ENCODE results near the gene CTR9. TPM values are rescaled to one million over a fixed set of nuclear protein-coding genes. Genes with fewer than 3 reads are reported as not detected.

Gene CTR9
- total RNA-seq, 2 experiments from 2014 or later, result 28.7 to 29.7 TPM

DNA sequence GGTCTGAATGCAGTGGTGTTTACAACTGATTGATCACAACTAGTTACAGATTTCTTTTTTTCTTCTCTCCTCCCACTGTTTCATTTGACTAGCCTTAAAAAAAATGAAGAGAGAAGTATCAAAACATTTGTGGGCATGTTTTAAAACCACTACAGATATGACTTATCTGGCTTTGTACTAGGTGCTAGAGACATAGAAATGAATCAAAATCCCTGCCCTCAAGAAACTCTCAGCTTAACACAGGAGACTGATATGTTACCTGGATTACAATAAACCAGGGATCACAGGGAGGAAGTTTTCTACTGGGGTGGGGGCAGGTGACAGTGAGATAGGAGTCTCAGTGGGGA, 25.2 kb upstream of the CTR9 start:
- intact Hi-C loops (cut with micrococcal nuclease), result no loop called here
- CTCF ChIA-PET, result no interaction called here
- H3K27me3 Mint-ChIP-seq (ENCODE audit: low read depth), result no peaks in the 10 kb centered on the region
- peaks cover 4% of the 10 kb centered on the region for H3K9me3 Mint-ChIP-seq
- no peaks in the 10 kb centered on the region for H3K36me3 Mint-ChIP-seq (ENCODE audit: low read depth)
- no peak overlapping the region for H3K27ac Mint-ChIP-seq
- peaks cover 22% of the 10 kb centered on the region for H3K4me1 Mint-ChIP-seq (ENCODE audit: low read depth)
- H3K4me3 Mint-ChIP-seq, result no peak overlapping the region
- no peak for DNase-seq

DNA sequence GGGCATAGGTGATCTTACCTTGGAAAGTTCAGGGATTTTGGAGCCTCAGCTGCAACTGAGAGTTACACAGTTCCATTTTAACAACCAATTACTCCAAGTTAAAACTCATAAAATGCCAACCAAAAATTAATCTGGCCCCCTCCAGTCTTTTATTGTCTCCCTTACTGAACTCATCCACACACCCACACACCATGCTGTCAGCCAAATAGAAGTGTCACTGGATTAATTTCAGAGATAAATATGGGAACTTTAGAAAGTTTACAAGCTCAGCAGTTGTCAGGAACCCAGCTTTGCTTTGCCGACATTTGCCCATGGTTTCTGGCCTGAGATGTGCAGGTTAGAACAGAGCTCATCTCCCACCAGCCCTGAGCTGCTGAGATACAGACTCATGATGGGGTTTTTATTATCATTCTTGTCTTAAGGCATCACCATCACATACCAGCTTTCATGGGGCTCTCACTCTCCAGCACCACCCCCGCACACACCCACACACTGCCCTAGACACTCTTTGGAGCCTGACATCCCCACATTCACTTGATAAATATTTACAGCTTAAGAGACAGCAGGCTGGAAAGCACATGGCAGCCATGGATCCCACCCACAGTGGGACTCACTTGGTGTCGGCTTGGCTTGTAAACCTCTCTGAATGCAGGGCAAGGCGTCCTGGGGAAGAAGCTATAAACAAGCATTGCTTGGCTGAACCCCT, 23.7 kb upstream of the CTR9 start:
- DNase-seq, result no peak

DNA sequence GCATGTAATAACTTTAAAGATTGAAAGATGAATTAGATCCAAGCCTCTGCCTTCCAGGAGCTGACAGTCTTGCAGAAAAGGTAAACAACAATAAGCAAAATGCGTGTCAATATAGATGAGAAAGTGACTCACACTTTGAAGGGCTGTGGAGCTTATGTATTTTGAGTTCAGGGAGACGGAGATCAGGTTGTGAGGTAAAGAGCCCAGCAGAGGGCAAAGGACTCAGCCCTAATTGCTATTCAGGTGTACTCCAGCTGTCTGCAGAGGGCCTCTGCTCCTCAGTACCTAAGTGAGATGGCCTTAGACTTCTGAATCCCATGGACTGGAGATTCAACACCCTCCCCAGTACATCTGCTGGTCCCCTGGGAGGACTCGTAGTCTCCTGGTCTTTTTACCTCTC, 22.9 kb upstream of the CTR9 start:
- no peak overlapping the region for H3K4me3 Mint-ChIP-seq
- peaks cover 6% of the 10 kb centered on the region for H3K27me3 Mint-ChIP-seq (ENCODE audit: low read depth)
- H3K36me3 Mint-ChIP-seq (ENCODE audit: low read depth), result no peaks in the 10 kb centered on the region
- DNase-seq, result no peak
- CTCF ChIA-PET, result interaction anchor here (0.9 to 2.1 kb wide), 3 partner anchors 8 to 104 kb away, joined by 4 to 8 read pairs (median 5); no protein-coding TSS in a partner anchor
- no peak overlapping the region for H3K27ac Mint-ChIP-seq
- peaks cover 22% of the 10 kb centered on the region for H3K4me1 Mint-ChIP-seq (ENCODE audit: low read depth)
- H3K9me3 Mint-ChIP-seq, result peaks cover 4% of the 10 kb centered on the region
- intact Hi-C loops (cut with micrococcal nuclease), result no loop called here

More for the DNA sequence above, 23.7 kb upstream of the CTR9 start:
- intact Hi-C loops (cut with micrococcal nuclease), result no loop called here
- Mint-ChIP-seq H3K4me3 (no peak overlapping the region), H3K9me3 (peaks cover 4% of the 10 kb centered on the region), H3K27me3 (ENCODE audit: low read depth) (peaks cover 6% of the 10 kb centered on the region), H3K27ac (no peak overlapping the region), H3K36me3 (ENCODE audit: low read depth) (no peaks in the 10 kb centered on the region), H3K4me1 (ENCODE audit: low read depth) (peaks cover 22% of the 10 kb centered on the region)
- CTCF ChIA-PET, result interaction anchor here (0.8 to 2.1 kb wide), 4 partner anchors 9 to 281 kb away, joined by 3 to 8 read pairs (median 4); no protein-coding TSS in a partner anchor

DNA sequence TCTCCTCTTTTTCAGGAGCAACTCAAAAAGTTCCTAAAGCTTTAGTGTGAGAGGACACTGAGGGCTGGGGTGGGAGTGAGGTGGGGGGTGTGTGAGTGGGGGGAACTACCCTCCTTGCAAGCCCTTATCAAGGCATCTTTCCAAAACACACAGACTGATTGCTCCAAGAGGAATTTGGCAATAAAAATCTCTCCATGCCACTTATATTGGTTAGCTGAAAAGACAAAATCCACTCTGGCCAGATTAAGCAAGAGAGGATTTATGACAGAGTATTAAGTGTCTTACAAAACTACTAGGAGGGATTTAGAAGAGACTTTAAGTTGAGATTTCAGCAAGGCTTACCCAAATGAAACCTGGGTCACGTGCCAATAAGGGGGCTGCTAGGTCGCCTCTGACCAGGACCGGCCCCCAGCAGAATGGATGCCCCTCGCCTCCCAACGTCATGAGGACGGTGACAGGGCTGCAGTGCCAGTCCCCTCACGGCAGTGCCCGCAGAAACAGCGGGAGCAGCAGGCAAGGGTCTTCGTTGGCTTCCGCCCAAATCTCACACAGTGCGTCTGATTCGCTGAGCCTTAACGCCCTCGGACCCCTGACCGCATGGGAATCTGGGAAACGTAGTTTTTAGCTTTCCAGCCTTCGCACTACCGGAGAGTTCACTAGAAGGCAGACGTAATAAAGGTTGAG, 22.1 kb upstream of the CTR9 start:
- Mint-ChIP-seq H3K9me3 (peaks cover 4% of the 10 kb centered on the region), H3K27me3 (ENCODE audit: low read depth) (peaks cover 6% of the 10 kb centered on the region), H3K4me1 (ENCODE audit: low read depth) (peaks cover 22% of the 10 kb centered on the region), H3K36me3 (ENCODE audit: low read depth) (no peaks in the 10 kb centered on the region), H3K27ac (no peak overlapping the region), H3K4me3 (no peak overlapping the region)
- CTCF ChIA-PET, result interaction anchor here (0.5 to 1.4 kb wide), 2 partner anchors 105 to 1014 kb away, joined by 3 to 5 read pairs; no protein-coding TSS in a partner anchor
- intact Hi-C loops (cut with micrococcal nuclease), result no loop called here
- no peak for DNase-seq

GRCh38 chr11:10730151-10730550, 20.9 kb upstream of the CTR9 start:
- H3K9me3 Mint-ChIP-seq, result peaks cover 4% of the 10 kb centered on the region
- intact Hi-C loops (cut with micrococcal nuclease), result no loop called here
- H3K4me3 Mint-ChIP-seq, result no peak overlapping the region
- no peak overlapping the region for H3K27ac Mint-ChIP-seq
- CTCF ChIA-PET, result interaction anchor here (0.9 to 1.5 kb wide), 2 partner anchors 324 to 328 kb away, joined by 3 to 5 read pairs; no protein-coding TSS in a partner anchor
- H3K4me1 Mint-ChIP-seq (ENCODE audit: low read depth), result peaks cover 16% of the 10 kb centered on the region
- no peaks in the 10 kb centered on the region for H3K36me3 Mint-ChIP-seq (ENCODE audit: low read depth)
- peaks cover 6% of the 10 kb centered on the region for H3K27me3 Mint-ChIP-seq (ENCODE audit: low read depth)
- no peak for DNase-seq

DNA sequence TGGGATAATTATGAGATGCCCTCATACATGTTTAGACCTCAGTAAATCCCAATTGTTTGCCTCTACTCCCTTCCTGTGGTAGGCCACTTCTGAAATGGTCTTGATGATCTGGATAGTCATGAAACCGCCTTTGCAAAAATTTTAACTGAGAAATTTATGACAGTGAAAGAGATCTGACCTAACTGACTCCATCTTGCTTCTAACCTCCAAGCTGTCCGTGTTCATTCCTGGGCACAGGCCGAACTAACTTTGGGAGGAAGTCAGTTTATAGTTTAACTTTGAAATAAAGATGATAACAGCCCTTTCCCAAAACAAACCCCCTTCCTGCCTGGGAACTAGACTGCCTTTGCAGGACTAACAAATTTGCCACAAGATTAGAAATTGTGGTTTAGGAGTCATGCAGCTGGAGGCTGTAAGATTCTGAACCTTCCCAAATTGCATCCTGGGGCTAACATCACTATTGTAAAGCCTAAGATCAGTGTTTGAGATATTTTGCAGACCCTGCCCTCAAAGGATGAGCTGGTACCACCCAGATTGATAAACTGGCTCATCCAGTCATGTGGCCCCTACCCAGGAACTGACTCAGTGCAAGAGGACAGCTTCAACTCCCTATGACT, 19.9 kb upstream of the CTR9 start:
- no peak overlapping the region for H3K4me3 Mint-ChIP-seq
- H3K27me3 Mint-ChIP-seq (ENCODE audit: low read depth), result peaks cover 6% of the 10 kb centered on the region
- no peaks in the 10 kb centered on the region for H3K36me3 Mint-ChIP-seq (ENCODE audit: low read depth)
- DNase-seq, result no peak
- no peaks in the 10 kb centered on the region for H3K9me3 Mint-ChIP-seq
- CTCF ChIA-PET, result interaction anchor here (1.5 to 2.4 kb wide), 2 partner anchors 190 to 325 kb away, joined by 5 to 9 read pairs; partner anchors contain the start of gene RNF141
- intact Hi-C loops (cut with micrococcal nuclease), result no loop called here
- H3K27ac Mint-ChIP-seq, result no peak overlapping the region
- peaks cover 10% of the 10 kb centered on the region for H3K4me1 Mint-ChIP-seq (ENCODE audit: low read depth)

DNA sequence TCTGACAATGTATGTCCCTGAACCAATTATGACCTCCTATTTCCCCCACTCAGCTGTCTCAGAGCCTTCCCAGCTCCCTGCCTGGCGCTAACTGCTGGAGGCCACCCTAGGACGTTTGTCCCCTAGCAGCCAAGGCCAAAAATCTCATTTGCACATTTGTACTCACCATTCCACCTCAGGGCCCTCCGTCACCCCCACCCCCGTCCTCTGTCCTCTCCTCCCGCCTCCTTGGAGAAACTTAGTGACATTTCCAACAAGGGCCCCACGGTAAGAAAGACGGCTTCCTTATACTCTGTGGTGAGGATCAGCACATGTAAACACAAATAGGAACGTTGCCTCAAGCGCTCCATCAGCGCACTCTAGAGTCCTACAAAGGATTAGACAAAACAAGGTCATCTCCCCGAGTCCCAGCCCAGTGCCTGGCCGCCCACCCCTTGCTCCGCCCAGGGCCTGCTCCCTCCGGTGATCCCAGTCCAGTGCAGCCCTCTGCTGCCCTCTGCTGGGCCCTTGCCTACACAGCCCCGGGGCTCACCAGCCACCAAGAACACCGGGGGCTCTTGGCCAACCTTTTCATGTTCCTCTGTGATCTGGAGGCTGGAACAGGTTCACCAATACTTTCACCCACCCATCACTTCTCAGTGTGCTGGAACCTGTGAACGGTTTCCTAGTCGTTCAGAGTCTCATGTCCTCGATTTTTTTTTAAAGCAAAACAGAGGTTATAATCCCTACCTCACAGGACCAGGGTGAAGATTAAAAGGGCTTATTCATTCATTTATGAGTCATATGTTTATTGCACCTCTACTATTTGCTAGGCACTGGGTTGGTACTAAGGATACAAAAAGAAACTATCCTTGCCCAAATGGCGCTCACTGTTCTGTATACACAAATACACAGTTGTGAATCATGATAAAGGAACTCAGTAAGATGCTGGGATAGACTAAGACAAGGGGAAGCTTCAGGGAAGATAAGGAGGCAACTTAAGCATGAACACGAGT, 15.3 kb upstream of the CTR9 start:
- intact Hi-C loops (cut with micrococcal nuclease), result loop anchor here (1.0 to 5.0 kb wide), 7 partner anchors 81 to 978 kb away; partner anchors contain the start of gene RNF141
- Mint-ChIP-seq H3K9me3 (no peaks in the 10 kb centered on the region), H3K36me3 (ENCODE audit: low read depth) (no peaks in the 10 kb centered on the region), H3K27me3 (ENCODE audit: low read depth) (peaks cover 6% of the 10 kb centered on the region), H3K4me3 (peak overlapping the region; percentile 54), H3K4me1 (ENCODE audit: low read depth) (peaks cover 5% of the 10 kb centered on the region), H3K27ac (no peak overlapping the region)
- peak; percentile 90 for DNase-seq
- CTCF ChIA-PET, result interaction anchor here (0.5 to 3.0 kb wide), 13 partner anchors 8 to 330 kb away, joined by 3 to 13 read pairs (median 4); partner anchors contain the start of gene RNF141

- CTCF ChIA-PET, result interaction anchor here (1.0 to 1.5 kb wide), 3 partner anchors 286 to 337 kb away, joined by 3 to 4 read pairs (median 3); no protein-coding TSS in a partner anchor
- intact Hi-C loops (cut with micrococcal nuclease), result loop anchor here (1.0 to 10.0 kb wide), 3 partner anchors 8 to 538 kb away; no protein-coding TSS in a partner anchor
- Mint-ChIP-seq H3K27ac (no peak overlapping the region), H3K36me3 (ENCODE audit: low read depth) (no peaks in the 10 kb centered on the region), H3K9me3 (no peaks in the 10 kb centered on the region), H3K27me3 (ENCODE audit: low read depth) (no peaks in the 10 kb centered on the region), H3K4me1 (ENCODE audit: low read depth) (peaks cover 29% of the 10 kb centered on the region), H3K4me3 (no peak overlapping the region)
- peak; percentile 53 for DNase-seq
Measured at GRCh38 chr11:10742460-10743208, 8.4 kb upstream of the CTR9 start.

GRCh38 chr11:10743354-10744000, 7.6 kb upstream of the CTR9 start:
- intact Hi-C loops (cut with micrococcal nuclease), result loop anchor here (10.0 kb wide), 2 partner anchors 219 to 539 kb away; no protein-coding TSS in a partner anchor
- DNase-seq, result peak; percentile 39
- Mint-ChIP-seq H3K4me3 (no peak overlapping the region), H3K27ac (no peak overlapping the region), H3K4me1 (ENCODE audit: low read depth) (peaks cover 32% of the 10 kb centered on the region), H3K36me3 (ENCODE audit: low read depth) (no peaks in the 10 kb centered on the region), H3K9me3 (no peaks in the 10 kb centered on the region), H3K27me3 (ENCODE audit: low read depth) (no peaks in the 10 kb centered on the region)
- CTCF ChIA-PET, result interaction anchor here (1.0 kb wide), 1 partner anchor 338 kb away, joined by 3 read pairs; no protein-coding TSS in a partner anchor

DNA sequence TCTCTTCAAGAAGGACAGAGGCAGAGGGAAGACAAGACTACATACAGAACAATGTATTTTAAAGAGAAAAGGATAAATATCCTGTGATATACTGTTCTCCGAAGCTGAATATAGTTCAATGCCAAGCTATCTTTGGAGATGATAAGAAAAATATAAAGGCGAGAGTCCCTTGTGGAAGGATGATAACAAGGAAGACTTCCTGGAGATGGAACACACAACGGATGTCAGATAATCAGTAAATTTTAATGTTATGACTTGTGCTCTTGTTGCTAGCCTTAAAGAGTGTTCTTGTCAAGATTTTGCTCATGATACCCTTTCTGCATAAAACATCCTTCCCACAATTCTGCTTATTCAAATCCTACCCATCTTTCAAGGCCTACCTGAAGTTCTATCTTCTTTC, 6.8 kb upstream of the CTR9 start:
- Mint-ChIP-seq H3K27me3 (ENCODE audit: low read depth) (no peaks in the 10 kb centered on the region), H3K36me3 (ENCODE audit: low read depth) (no peaks in the 10 kb centered on the region), H3K27ac (no peak overlapping the region), H3K9me3 (no peaks in the 10 kb centered on the region), H3K4me1 (ENCODE audit: low read depth) (peaks cover 33% of the 10 kb centered on the region), H3K4me3 (no peak overlapping the region)
- intact Hi-C loops (cut with micrococcal nuclease), result loop anchor here (10.0 kb wide), 2 partner anchors 219 to 539 kb away; no protein-coding TSS in a partner anchor
- DNase-seq, result no peak
- CTCF ChIA-PET, result interaction anchor here (0.6 kb wide), 1 partner anchor 190 kb away, joined by 3 read pairs; no protein-coding TSS in a partner anchor
